Lung (tissue), 12 donors: ENCODE data around the gene CHRNA3. TPM values are rescaled to one million over a fixed set of nuclear protein-coding genes. Genes with fewer than 3 reads are reported as not detected.

Experiments
- ATAC-seq: fragments of 200-7000 bp; cut with Tn5 transposase; one replicate; pipeline ENCODE4 v1.9.1; 2020; ENCODE audit warnings: moderate number of reproducible peaks; ENCODE audit not compliant: insufficient read depth, low FRiP score
- DNase-seq, 3 donors: peaks; one replicate each; pipeline ENCODE4 v3.0.0-alpha.2; 2013 to 2017
- H3K27ac ChIP-seq, 2 donors: one replicate each; pipeline ENCODE4 v1.5.1; 2013; ENCODE audit warnings: mild to moderate bottlenecking in 2 of 2, moderate library complexity in 2 of 2, control low read depth in 1 of 2, inconsistent platforms in 1 of 2, low read depth in 1 of 2, low read length in 1 of 2
- H3K27me3 ChIP-seq, 3 donors: one replicate each; pipeline ENCODE4 v1.5.1; 2013; ENCODE audit warnings: low read length in 2 of 3; ENCODE audit not compliant: control insufficient read depth in 3 of 3, insufficient read depth in 3 of 3
- H3K36me3 ChIP-seq, 4 donors: one replicate each; pipeline ENCODE4 v1.5.1; 2013; ENCODE audit warnings: low read length in 4 of 4, mild to moderate bottlenecking in 1 of 4, moderate library complexity in 1 of 4; ENCODE audit not compliant: control insufficient read depth in 4 of 4, insufficient read depth in 4 of 4
- H3K4me1 ChIP-seq, 5 donors: one replicate each; pipeline ENCODE4 v1.5.1; 2013; ENCODE audit warnings: low read length in 5 of 5, mild to moderate bottlenecking in 2 of 5, moderate library complexity in 1 of 5; ENCODE audit not compliant: control insufficient read depth in 5 of 5, insufficient read depth in 5 of 5
- H3K4me3 ChIP-seq: one replicate; pipeline ENCODE4 v1.5.1; 2013; ENCODE audit warnings: mild to moderate bottlenecking, control low read depth, moderate library complexity
- H3K9ac ChIP-seq, 2 donors: one replicate each; pipeline ENCODE4 v1.5.1; 2013; ENCODE audit warnings: low read length in 2 of 2, control low read depth in 1 of 2; ENCODE audit not compliant: insufficient read depth in 1 of 2
- H3K9me3 ChIP-seq, 4 donors: one replicate each; pipeline ENCODE4 v1.5.1; 2013; ENCODE audit warnings: low read length in 3 of 4, mild to moderate bottlenecking in 1 of 4, moderate library complexity in 1 of 4; ENCODE audit not compliant: control insufficient read depth in 4 of 4, insufficient read depth in 3 of 4
- CTCF ChIP-seq: IDR thresholded peaks from 2 replicates; pipeline ENCODE4 v1.5.1; 2012; ENCODE audit warnings: mild to moderate bottlenecking; ENCODE audit errors: control extremely low read depth, extremely low read depth
- WGBS, 2 donors: extraction: QIAGEN DNeasy Blood & Tissue Kit; methylation state at CpG; one replicate each; pipeline ENCODE4 v1.1.7; 2013; 5-methylcytosine and 5-hydroxymethylcytosine counted together
- polyA plus RNA-seq, 2 donors: library from polyadenylated mRNA; stranded (reverse); fragments of 200-250 nt; gene quantifications; one replicate each; pipeline ENCODE4 v1.2.1, GENCODE V29; 2013
- total RNA-seq, 2 donors: library from RNA; depleted of rRNA in 1 of 2; stranded (reverse); fragments of >200 nt in 1 of 2; gene quantifications; one replicate each; pipeline ENCODE4 v1.2.1, GENCODE V29; 2014 to 2021
- donor health status: control.
- donor health status: control.
- donor health status: Bipolar disorder and iron deficiency.
- donor health status: healthy.
- donor health status: DM: yes; HTN: yes; CAD: no.

CHRNA3 gene
- total and polyA plus RNA-seq, 4 donors, result 0.03 to 0.06 TPM; not detected in 2

GRCh38 chr15:78630886-78631633 is 10.3 kb upstream of the CHRNA3 start:
- 74 to 81% methylated on average over 9 of the region's 9 CpGs for WGBS, 2 donors
- TF ChIP-seq CTCF, result no peak
- Histone ChIP-seq H3K27ac (no peak overlapping the region), H3K36me3 (no peaks in the 10 kb centered on the region), H3K4me3 (no peak overlapping the region), H3K27me3 (peaks cover 0 to 6% (median 0%) of the 10 kb centered on the region in 3 donors), H3K9ac (no peak overlapping the region), H3K9me3 (peaks cover 0 to 10% (median 3%) of the 10 kb centered on the region in 4 donors), H3K4me1 (no peaks in the 10 kb centered on the region)
- DNase-seq, result no peak
- ATAC-seq, result no peak

GRCh38 chr15:78629716-78630065 is 8.9 kb upstream of the CHRNA3 start:
- 87 to 90% methylated on average over 12 of the region's 12 CpGs for WGBS, 2 donors
- H3K4me1 ChIP-seq, result no peaks in the 10 kb centered on the region
- H3K9ac ChIP-seq, result no peak overlapping the region
- ATAC-seq, result no peak
- no peaks in the 10 kb centered on the region for H3K36me3 ChIP-seq
- peaks cover 0 to 10% (median 3%) of the 10 kb centered on the region in 4 donors for H3K9me3 ChIP-seq
- TF ChIP-seq CTCF, result no peak
- H3K27ac ChIP-seq, result no peak overlapping the region
- DNase-seq, result no peak
- H3K27me3 ChIP-seq, result peaks cover 0 to 6% (median 0%) of the 10 kb centered on the region in 3 donors
- no peak overlapping the region for H3K4me3 ChIP-seq

- Histone ChIP-seq H3K4me3 (no peak overlapping the region), H3K9ac (no peak overlapping the region), H3K4me1 (no peaks in the 10 kb centered on the region), H3K27ac (no peak overlapping the region), H3K36me3 (no peaks in the 10 kb centered on the region), H3K27me3 (peaks cover 0 to 6% (median 0%) of the 10 kb centered on the region in 3 donors), H3K9me3 (peaks cover 0 to 10% (median 3%) of the 10 kb centered on the region in 4 donors)
- TF ChIP-seq CTCF, result no peak
- DNase-seq (no peak), ATAC-seq (no peak)
- WGBS, 2 donors, result 90 to 91% methylated on average over 28 to 29 of the region's 29 CpGs
Measured at GRCh38 chr15:78629031-78629715, 8.4 kb upstream of the CHRNA3 start.
